ENCODE measurements around the gene STK24. TPM values are rescaled to one million over a fixed set of nuclear protein-coding genes. Genes with fewer than 3 reads are reported as not detected.

Gene STK24
- polyA plus RNA-seq, 1 of the 3 experiments (the other 2 are of a cell fraction) = 30.5 TPM

DNA sequence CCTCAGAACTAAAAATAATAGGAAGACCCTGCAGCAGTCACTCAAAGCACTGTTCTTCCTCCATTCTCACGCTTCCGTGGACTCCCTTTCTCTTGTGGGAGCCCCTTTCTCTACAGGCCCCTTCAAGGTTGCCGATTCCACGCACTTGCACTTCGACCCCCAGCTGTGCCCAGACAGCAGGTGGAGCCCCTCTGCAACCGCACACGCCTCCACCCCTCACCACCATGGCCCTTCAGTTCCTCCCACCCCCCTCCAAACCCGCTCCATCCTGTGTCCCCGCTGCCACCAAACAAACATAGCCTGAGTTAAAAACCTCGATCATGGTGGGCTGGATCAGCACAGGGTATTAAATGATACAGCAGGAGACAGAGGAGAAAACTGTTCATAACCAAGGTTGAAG is 102.6 kb downstream of the STK24 start:
- H4K20me1 ChIP-seq (ENCODE audit: insufficient read depth) = no peaks in the 10 kb centered on the region; the same call in 1 of the 2 replicates
- no peak for DNase-seq
- H3F3A ChIP-seq (replicated peaks; ENCODE audit: insufficient read depth) = peaks cover 4% of the 10 kb centered on the region
- no peaks in the 10 kb centered on the region for H3K9me2 ChIP-seq
- POLR2A ChIA-PET = no interaction called here
- 94% methylated on average over 10 of the region's 10 CpGs for WGBS (ENCODE audit: low lambda C conversion rate)
- TF ChIP-seq IRF3 (IDR thresholded peaks at IDR 0.05; ENCODE audit: low read depth, low read length) (no peak), GABPA (IDR thresholded peaks at IDR 0.05; ENCODE audit: low read depth) (no peak), EP300 (IDR thresholded peaks at IDR 0.05; ENCODE audit: borderline replicate concordance in 1 of 2, low read depth in 1 of 2, low read length in 1 of 2) (no peak), FOXJ3 (CRISPR knock-in tag; IDR thresholded peaks at IDR 0.05) (no peak), RAD21 (IDR thresholded peaks at IDR 0.05; ENCODE audit: low read length) (no peak), RFX5 (IDR thresholded peaks at IDR 0.05; ENCODE audit: low read length) (no peak)
- no peak overlapping the region for H2AFZ ChIP-seq (ENCODE audit: low read depth)
- peaks cover 31% of the 10 kb centered on the region; the same call in 1 of the 2 replicates for H3K79me2 ChIP-seq (ENCODE audit: insufficient read depth)
- peaks cover 12 to 34% of the 10 kb centered on the region in 2 experiments for H3K36me3 ChIP-seq (replicated peaks in 1 of 2; ENCODE audit: control insufficient read depth in 1 of 2, insufficient read depth in 2 of 2, low read length in 1 of 2)
- no peaks in the 10 kb centered on the region for H3K9me3 ChIP-seq
- H3K4me2 ChIP-seq = no peak overlapping the region
- H3K4me1 ChIP-seq (ENCODE audit: control insufficient read depth in 1 of 2, insufficient read depth in 2 of 2, low read depth in 1 of 2, low read length in 1 of 2) = peaks cover 8 to 26% of the 10 kb centered on the region in 2 experiments; a peak in 2 of 4 replicates
- CTCF ChIA-PET = no interaction called here
- H3K4me3 ChIP-seq (ENCODE audit: low read depth in 2 of 2, low read length in 1 of 2) = no peak overlapping the region
- no peak overlapping the region for H3K9ac ChIP-seq
- no peak overlapping the region for H3K27ac ChIP-seq (ENCODE audit: low read depth in 2 of 2, low read length in 1 of 2)
- no peaks in the 10 kb centered on the region for H3K27me3 ChIP-seq (ENCODE audit: insufficient read depth)

DNA sequence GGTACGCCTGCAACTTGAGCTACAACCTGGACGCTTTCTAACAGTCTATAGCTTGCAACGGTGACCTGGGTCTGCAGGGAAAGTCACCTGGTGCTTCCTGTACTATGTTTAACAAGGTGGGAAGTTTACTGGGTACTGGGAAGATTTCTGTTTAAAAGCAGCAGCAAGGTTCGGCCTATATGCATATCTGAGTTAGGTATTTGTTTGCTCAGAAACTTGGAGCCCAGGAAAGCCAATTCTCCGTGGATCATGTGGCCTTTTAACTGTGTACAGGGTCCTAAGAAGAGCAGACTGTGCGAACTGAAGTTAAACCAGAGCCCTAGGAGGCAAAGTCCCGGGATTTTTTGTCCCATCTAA is 103.1 kb downstream of the STK24 start:
- Histone ChIP-seq H2AFZ (ENCODE audit: low read depth) (no peak overlapping the region), H3K4me1 (ENCODE audit: control insufficient read depth in 1 of 2, insufficient read depth in 2 of 2, low read depth in 1 of 2, low read length in 1 of 2) (peaks cover 8 to 27% of the 10 kb centered on the region in 2 experiments; a peak in 2 of 4 replicates), H3K79me2 (ENCODE audit: insufficient read depth) (peaks cover 27% of the 10 kb centered on the region; the same call in 1 of the 2 replicates), H3K9ac (no peak overlapping the region), H3K9me3 (no peaks in the 10 kb centered on the region), H3K4me2 (no peak overlapping the region), H3K27me3 (ENCODE audit: insufficient read depth) (no peaks in the 10 kb centered on the region), H3K4me3 (ENCODE audit: low read depth in 2 of 2, low read length in 1 of 2) (no peak overlapping the region), H3F3A (replicated peaks; ENCODE audit: insufficient read depth) (peaks cover 4% of the 10 kb centered on the region), H3K36me3 (replicated peaks in 1 of 2; ENCODE audit: control insufficient read depth in 1 of 2, insufficient read depth in 2 of 2, low read length in 1 of 2) (peaks cover 12 to 35% of the 10 kb centered on the region in 2 experiments), H3K27ac (ENCODE audit: low read depth in 2 of 2, low read length in 1 of 2) (no peak overlapping the region), H4K20me1 (ENCODE audit: insufficient read depth) (no peaks in the 10 kb centered on the region; the same call in 1 of the 2 replicates), H3K9me2 (no peaks in the 10 kb centered on the region)
- 85% methylated on average over 3 of the region's 7 CpGs for WGBS (ENCODE audit: low lambda C conversion rate)
- ChIA-PET POLR2A (no interaction called here), CTCF (no interaction called here)
- TF ChIP-seq TEAD4 (IDR thresholded peaks at IDR 0.05; ENCODE audit: borderline replicate concordance, insufficient read depth) (no peak), MAX (IDR thresholded peaks at IDR 0.05; ENCODE audit: low read depth) (no peak), EZH2phosphoT487 (IDR thresholded peaks at IDR 0.05; ENCODE audit: borderline replicate concordance, low read depth) (no peak), NFIC (IDR thresholded peaks at IDR 0.05; ENCODE audit: borderline replicate concordance) (no peak), RXRA (IDR thresholded peaks at IDR 0.05; ENCODE audit: borderline replicate concordance, low read depth) (no peak), YY1 (IDR thresholded peaks at IDR 0.05; ENCODE audit: low read depth) (no peak), FOXM1 (IDR thresholded peaks at IDR 0.05; ENCODE audit: low read depth) (no peak), IRF3 (IDR thresholded peaks at IDR 0.05; ENCODE audit: low read depth, low read length) (no peak), EP300 (IDR thresholded peaks at IDR 0.05; ENCODE audit: borderline replicate concordance in 1 of 2, low read depth in 1 of 2, low read length in 1 of 2) (no peak), MEF2A (IDR thresholded peaks at IDR 0.05; ENCODE audit: borderline replicate concordance, low read depth) (no peak), FOXJ3 (CRISPR knock-in tag; IDR thresholded peaks at IDR 0.05) (no peak), POLR2AphosphoS5 (IDR thresholded peaks at IDR 0.05; ENCODE audit: low read depth, low read length) (no peak)
- TF ChIP-seq, protein P1, sequence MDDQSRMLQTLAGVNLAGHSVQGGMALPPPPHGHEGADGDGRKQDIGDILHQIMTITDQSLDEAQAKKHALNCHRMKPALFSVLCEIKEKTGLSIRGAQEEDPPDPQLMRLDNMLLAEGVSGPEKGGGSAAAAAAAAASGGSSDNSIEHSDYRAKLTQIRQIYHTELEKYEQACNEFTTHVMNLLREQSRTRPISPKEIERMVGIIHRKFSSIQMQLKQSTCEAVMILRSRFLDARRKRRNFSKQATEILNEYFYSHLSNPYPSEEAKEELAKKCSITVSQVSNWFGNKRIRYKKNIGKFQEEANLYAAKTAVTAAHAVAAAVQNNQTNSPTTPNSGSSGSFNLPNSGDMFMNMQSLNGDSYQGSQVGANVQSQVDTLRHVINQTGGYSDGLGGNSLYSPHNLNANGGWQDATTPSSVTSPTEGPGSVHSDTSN (IDR thresholded peaks at IDR 0.05) = no peak
- TF ChIP-seq, protein P2, sequence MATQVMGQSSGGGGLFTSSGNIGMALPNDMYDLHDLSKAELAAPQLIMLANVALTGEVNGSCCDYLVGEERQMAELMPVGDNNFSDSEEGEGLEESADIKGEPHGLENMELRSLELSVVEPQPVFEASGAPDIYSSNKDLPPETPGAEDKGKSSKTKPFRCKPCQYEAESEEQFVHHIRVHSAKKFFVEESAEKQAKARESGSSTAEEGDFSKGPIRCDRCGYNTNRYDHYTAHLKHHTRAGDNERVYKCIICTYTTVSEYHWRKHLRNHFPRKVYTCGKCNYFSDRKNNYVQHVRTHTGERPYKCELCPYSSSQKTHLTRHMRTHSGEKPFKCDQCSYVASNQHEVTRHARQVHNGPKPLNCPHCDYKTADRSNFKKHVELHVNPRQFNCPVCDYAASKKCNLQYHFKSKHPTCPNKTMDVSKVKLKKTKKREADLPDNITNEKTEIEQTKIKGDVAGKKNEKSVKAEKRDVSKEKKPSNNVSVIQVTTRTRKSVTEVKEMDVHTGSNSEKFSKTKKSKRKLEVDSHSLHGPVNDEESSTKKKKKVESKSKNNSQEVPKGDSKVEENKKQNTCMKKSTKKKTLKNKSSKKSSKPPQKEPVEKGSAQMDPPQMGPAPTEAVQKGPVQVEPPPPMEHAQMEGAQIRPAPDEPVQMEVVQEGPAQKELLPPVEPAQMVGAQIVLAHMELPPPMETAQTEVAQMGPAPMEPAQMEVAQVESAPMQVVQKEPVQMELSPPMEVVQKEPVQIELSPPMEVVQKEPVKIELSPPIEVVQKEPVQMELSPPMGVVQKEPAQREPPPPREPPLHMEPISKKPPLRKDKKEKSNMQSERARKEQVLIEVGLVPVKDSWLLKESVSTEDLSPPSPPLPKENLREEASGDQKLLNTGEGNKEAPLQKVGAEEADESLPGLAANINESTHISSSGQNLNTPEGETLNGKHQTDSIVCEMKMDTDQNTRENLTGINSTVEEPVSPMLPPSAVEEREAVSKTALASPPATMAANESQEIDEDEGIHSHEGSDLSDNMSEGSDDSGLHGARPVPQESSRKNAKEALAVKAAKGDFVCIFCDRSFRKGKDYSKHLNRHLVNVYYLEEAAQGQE (IDR thresholded peaks at IDR 0.05; ENCODE audit: low read depth, low read length) = no peak
- DNase-seq = no peak
